ENCODE measurements around the gene NTN5.

GRCh38 chr19:48635263-48635965 lies 37.4 kb downstream of the NTN5 start:
- no peak for TF ChIP-seq GATA2 (IDR thresholded peaks at IDR 0.05; ENCODE audit: low read depth, low read length)
- TF ChIP-seq GATA3 (IDR thresholded peaks at IDR 0.05; ENCODE audit: low read depth, low read length), result no peak
